Activated CD8-positive, alpha-beta memory T cell treated with anti-CD3 and anti-CD28 coated beads for 48 hours (primary cell): ENCODE data around the gene SUGT1.

ENCODE experiments used
- DNase-seq, 3 experiments: peaks; one replicate each; pipeline ENCODE4 v3.0.0-alpha.2; 2020; ENCODE audit warnings: low read depth in 2 of 3, low spot score in 2 of 3

SUGT1 gene

DNA sequence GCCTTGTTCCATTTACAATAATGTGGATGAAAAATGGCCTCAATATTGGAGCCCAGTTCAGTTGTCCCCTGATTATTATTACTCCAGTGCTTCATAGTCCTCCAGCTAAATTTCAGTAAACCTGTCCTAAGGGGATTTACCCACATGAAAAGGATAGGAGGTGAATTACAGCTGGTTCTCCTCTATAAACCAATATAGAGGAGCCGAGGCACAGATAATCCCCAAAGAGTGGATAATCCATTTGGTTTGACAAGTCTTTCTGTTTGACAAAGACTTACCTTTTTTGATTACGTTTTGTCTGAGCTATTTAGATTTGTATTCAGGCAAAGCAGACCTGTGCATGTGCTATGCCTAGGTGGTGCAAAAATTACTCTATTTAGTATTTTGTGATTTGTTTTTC lies 84.3 kb downstream of the SUGT1 start:
- no peak for DNase-seq

DNA sequence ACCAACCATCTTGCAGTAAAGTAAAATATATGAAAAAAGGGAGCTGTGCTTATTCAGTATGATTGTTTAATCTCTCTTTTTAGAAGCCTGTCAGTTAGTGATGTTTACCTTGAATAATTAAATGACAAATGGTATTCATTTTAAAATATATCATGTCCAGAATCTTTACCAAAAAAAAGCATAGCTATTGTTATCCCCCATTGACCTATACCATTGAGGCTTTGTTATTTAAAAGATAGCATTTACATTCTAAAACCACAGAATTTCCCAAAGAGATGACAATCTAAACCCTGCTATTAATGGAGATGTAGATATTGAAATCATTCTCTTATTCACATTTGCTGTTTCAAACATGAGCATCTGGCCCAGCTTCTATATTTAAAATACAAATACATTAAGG lies 84.8 kb downstream of the SUGT1 start:
- no peak for DNase-seq

DNA sequence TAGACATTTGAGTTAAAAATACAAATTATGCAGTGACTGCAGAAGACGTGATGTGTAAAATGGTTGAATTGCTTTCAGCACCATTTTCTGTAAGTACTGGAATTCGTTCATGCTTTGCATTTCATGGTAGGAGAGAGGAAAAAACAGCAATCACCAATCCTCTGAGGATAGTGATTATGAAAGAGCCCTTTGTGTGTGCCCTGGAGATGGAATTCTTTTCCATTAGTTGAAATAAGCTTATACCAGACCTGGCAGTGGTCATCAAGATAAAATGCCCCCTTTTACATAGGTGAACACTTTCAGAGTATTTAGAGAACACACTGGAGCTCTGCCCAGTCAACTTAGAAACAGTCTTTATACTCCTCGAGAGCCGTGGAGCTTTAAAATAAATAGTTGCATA lies 85.3 kb downstream of the SUGT1 start:
- DNase-seq = no peak

DNA sequence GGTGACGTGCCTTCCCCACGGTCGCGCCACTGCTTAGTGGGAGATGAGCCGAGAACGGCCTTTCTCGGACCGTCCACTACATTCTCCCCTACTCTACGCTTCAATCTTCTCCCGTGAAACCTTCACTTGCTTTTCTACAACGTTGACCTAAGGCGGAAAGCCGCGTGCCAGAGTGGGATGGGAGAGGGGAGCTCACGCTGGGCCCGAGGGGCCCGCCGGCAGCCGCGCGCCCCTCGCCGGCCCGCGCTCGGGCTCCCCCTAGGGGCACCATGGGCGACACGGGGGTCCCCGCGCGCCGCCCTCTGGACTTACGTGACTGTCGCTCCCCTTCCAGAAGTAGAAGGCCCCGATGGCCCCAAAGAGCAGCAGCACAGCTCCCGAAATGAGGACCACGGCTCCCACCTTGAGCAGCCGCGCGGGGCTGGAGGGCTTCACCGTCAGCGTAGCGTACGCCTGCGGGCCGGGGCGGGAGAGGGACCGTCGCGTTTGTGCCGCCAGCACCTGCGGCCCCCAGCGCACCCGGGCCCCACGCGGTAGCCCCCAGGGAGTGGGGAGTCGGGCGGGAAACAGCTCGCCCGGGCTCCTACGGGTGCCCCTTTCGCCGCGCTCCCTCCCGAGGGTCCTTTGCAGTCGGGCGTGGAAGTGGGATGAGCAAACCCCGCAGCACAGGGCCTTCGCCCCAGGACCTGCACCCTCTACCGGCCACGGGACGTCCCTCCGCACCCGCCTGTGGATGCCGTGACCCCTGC lies 86.3 kb downstream of the SUGT1 start:
- peak; percentile 4 to 17 (median 4) for DNase-seq

DNA sequence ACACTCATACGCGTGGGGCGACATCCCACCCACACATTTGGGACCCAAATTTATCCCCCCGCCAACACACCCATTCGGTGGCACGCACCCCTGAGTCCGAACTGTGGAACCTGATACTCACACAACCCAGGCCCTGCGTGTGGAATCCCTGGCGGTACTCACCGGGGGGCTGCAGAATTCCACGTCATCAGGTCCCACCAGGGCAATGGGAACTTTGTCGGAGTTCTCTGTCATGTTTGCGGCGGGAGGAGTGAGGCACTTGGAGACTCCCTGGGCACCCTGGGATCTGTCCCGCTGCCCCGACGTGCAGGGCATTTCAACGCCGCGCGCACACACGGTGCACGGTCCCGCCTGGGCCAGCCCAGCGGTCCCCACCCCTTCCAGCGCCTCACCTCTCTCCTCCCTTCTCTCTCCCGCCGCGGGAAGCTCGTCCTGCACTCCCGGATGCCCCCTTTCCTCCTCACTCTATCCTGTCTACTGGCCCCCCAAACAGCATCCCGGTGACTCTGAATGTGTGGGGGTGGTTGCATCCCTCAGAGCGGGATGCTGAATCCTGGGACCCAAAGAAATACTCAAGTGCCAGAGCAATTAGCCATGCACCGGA lies 86.9 kb downstream of the SUGT1 start, which contains the start of gene CNMD:
Gene CNMD (minus strand): TSS at position 353 of the 604 bp plus-strand sequence. CDS start 119 bp downstream, at position 234.
- DNase-seq = no peak

DNA sequence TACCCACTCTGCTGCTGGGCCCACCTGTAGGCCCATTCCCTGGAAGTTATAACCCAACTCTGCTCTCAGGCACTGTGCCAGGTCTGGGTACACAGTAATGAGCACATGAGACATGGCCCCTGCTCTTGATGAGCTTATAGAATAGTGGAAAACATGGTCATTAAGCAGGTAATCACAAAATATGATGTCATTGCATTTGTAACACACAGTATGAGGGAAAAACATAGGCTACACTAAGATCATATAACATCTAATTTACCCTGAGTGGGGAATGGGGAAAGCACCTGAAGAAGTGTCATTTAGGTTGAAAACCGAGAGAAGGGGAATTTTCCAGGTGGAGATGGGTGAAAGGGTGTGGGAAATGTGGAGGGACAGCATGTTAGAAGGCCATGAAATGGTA lies 90.9 kb downstream of the SUGT1 start:
- DNase-seq = no peak

DNA sequence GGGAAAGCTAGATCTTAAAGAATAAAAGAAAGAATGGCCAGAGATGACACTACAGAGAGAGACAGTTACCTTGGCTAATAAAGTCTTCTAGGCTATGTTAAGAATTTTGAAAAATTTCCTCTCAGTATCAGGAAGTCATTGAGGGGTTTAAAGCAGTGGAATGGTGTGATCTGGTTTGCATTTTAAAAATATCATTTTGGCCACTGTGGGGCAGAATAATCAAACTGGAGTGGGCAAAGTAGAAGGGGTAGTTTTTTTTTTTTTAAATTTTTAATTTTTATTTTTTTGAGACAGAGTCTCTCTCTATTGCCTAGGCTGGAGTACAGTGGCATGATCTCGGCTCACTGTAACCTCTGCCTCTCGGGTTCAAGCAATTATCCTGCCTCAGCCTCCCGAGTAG lies 91.4 kb downstream of the SUGT1 start:
- DNase-seq = no peak

DNA sequence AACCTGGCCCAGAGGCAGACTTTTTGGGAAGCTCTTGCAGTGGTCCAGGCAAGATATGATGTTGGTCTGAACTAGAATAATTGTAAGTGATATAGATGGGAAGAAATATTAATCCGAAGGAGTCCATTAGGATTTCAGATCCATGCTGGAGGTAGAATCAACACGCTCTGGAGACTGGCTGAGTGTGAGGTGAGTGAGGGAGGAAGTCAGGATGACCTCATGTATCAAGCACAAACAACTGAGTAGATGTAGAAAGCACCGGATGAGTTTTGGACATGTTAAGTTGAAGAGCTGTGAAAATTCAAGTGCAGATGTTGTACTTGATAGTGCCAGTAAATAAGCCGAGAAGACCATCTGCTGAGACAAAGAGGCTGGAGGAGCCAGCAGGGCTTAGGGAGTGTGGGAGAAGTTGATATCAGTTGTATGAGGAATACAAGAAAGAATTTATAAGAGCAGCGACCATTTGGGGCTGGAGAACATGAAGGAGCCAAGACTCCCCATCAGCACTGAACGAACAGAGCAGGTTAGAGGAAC lies 92.3 kb downstream of the SUGT1 start:
- no peak for DNase-seq

DNA sequence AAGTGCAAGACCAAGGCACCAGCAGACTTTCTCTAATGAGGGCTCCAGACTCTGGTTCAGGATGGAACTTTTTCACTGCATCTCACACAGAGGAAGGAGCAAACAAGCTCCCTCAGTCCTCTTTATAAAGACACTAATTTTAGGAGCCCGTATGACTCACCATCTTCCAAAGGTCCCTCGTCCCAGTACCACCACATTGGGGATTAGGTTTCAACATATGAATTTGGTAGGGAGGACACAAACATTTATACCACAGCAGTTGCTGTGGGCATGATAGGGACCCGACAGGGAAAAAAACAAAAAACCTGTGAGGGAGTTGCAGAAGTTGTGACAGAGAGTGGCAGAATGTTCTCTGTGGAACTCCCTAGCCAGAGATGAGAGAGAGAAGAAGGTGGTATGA lies 93.5 kb downstream of the SUGT1 start:
- DNase-seq = no peak

DNA sequence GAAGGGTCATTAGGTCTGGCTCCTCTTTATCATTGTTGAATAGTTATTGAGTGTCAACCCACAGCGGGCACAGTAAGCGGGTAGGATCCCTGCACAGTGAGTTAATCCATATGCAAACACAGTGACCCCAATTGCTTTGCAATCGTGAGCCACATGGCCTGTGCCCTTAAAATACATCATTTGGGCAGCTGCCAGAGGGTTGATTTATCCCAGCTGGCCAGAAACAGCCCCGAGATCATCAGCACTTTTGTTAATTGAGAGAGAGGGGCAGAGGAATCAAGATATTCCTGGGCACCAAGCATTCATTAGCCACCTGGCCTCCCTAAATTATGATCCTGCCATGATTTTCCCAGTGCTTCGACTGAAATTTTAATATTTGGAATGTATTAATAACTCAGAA lies 96.8 kb downstream of the SUGT1 start:
- no peak for DNase-seq
